HCT116 (cell line): ENCODE measurements around the gene TTYH2. TPM values are rescaled to one million over a fixed set of nuclear protein-coding genes. Genes with fewer than 3 reads are reported as not detected.

Experiments
- ATAC-seq: fragments of 200-7000 bp; cut with Tn5 transposase; 2 replicates; pipeline ENCODE4 v1.9.1; 2020; ENCODE audit warnings: mild to moderate bottlenecking, moderate library complexity
- BruUV-seq: library from RNA; stranded (reverse); fragments of 400-500 nt; replicated peaks from 2 replicates; lab custom pipeline; 2021; lab: Mats Ljungman, UMichigan
- CTCF ChIA-PET: fragments of 300-600 bp; sonication (Branson Sonifier 250); formaldehyde crosslinking; loops from one replicate; lab custom pipeline; 2021; ENCODE audit warnings: antibody characterized with exemption; lab: Charles Lee
- POLR2A ChIA-PET: fragments of 300-600, 350-600 bp; sonication (Branson Sonifier 250); formaldehyde crosslinking; loops from one replicate; lab custom pipeline; 2021; ENCODE audit warnings: antibody characterized with exemption; lab: Charles Lee
- RAD21 ChIA-PET, 2 experiments: fragments of 300-600 bp; sonication (Branson Sonifier 250); formaldehyde crosslinking; loops; one replicate each; lab custom pipeline; 2023; ENCODE audit warnings: low total read pairs in 2 of 2; ENCODE audit not compliant: uncharacterized antibody in 2 of 2, unreplicated experiment in 2 of 2, low non-redundant PET in 1 of 2; lab: Charles Lee
- DNase-seq: peaks from one replicate; pipeline ENCODE4 v3.0.0-alpha.2; 2010; ENCODE audit warnings: low read depth, low spot score
- H2AFZ ChIP-seq: fragments of 200-600 bp; shearing (Covaris generic), sonication (generic); 2 replicates; pipeline ENCODE4 v1.6.1; 2017; ENCODE audit warnings: low read depth, mixed run types, mixed read lengths, antibody characterized with exemption, low read length; ENCODE audit not compliant: poor library complexity, severe bottlenecking
- H3K27ac ChIP-seq: 2 replicates; pipeline ENCODE4 v1.5.1; 2012; ENCODE audit warnings: low read depth, low read length
- H3K27me3 ChIP-seq: fragments of 200-600 bp; sonication (generic); 2 replicates; pipeline ENCODE4 v1.6.1; 2016; ENCODE audit warnings: mixed run types, low read length, mixed read lengths; ENCODE audit not compliant: insufficient read depth
- H3K36me3 ChIP-seq, 2 experiments: fragments of 200-500 bp in 1 of 2; fragments of 200-600 bp in 1 of 2; sonication (Bioruptor generic) in 1 of 2; sonication (generic) in 1 of 2; 2 replicates each; pipeline versions ENCODE4 v1.5.1 to v1.6.1; 2014 to 2016; ENCODE audit warnings: low read length in 2 of 2, inconsistent platforms in 1 of 2, mixed read lengths in 1 of 2, mixed run types in 1 of 2; ENCODE audit not compliant: insufficient read depth in 2 of 2, control insufficient read depth in 1 of 2
- H3K4me1 ChIP-seq, 2 experiments: fragments of 200-600 bp in 1 of 2; sonication (generic) in 1 of 2; 2 replicates each; pipeline versions ENCODE4 v1.5.1 to v1.6.1; 2012 to 2017; ENCODE audit warnings: low read length in 2 of 2, inconsistent platforms in 1 of 2, mild to moderate bottlenecking in 1 of 2, mixed read lengths in 1 of 2, mixed run types in 1 of 2, moderate library complexity in 1 of 2; ENCODE audit not compliant: insufficient read depth in 2 of 2, control insufficient read depth in 1 of 2
- H3K4me2 ChIP-seq: fragments of 200-600 bp; sonication (generic); 2 replicates; pipeline ENCODE4 v1.6.1; 2017; ENCODE audit warnings: mixed run types, low read length, mixed read lengths
- H3K4me3 ChIP-seq, 2 experiments: fragments of 200-600 bp in 1 of 2; sonication (generic) in 1 of 2; replicated peaks in 1 of 2; 2 replicates each; pipeline ENCODE4 v1.5.1; 2011 to 2016; ENCODE audit warnings: low read length in 2 of 2, control low read depth in 1 of 2, low read depth in 1 of 2, mild to moderate bottlenecking in 1 of 2, mixed read lengths in 1 of 2, mixed run types in 1 of 2
- H3K79me2 ChIP-seq: fragments of 200-600 bp; sonication (generic); 2 replicates; pipeline ENCODE4 v1.6.1; 2017; ENCODE audit warnings: mild to moderate bottlenecking, mixed run types, low read length, moderate library complexity, mixed read lengths; ENCODE audit not compliant: insufficient read depth
- H3K9ac ChIP-seq: fragments of 200-600 bp; sonication (generic); 2 replicates; pipeline ENCODE4 v1.6.1; 2016; ENCODE audit warnings: low read length, mixed read lengths
- H3K9me2 ChIP-seq: fragments of 200-600 bp; sonication (generic), shearing (Covaris generic); 2 replicates; pipeline ENCODE4 v1.6.1; 2017; ENCODE audit warnings: mixed run types, mild to moderate bottlenecking, moderate library complexity; ENCODE audit not compliant: insufficient read depth
- H3K9me3 ChIP-seq, 2 experiments: fragments of 200-500 bp in 1 of 2; fragments of 200-600 bp in 1 of 2; sonication (Bioruptor generic) in 1 of 2; sonication (generic) in 1 of 2; 2 replicates each; pipeline ENCODE4 v1.6.1; 2014 to 2017; ENCODE audit warnings: low read length in 2 of 2, mixed read lengths in 2 of 2, inconsistent platforms in 1 of 2, low read depth in 1 of 2, mild to moderate bottlenecking in 1 of 2, mixed run types in 1 of 2, moderate library complexity in 1 of 2; ENCODE audit not compliant: control insufficient read depth in 1 of 2, insufficient read depth in 1 of 2
- H4K20me1 ChIP-seq: fragments of 200-600 bp; sonication (generic), shearing (Covaris generic); 2 replicates; pipeline ENCODE4 v1.6.1; 2017; ENCODE audit warnings: mixed run types, mild to moderate bottlenecking, moderate library complexity; ENCODE audit not compliant: insufficient read depth
- CEBPB ChIP-seq: IDR thresholded peaks from 2 replicates; pipeline ENCODE4 v1.6.1; 2012; ENCODE audit warnings: low read depth
- ELF1 ChIP-seq: IDR thresholded peaks from 2 replicates; pipeline ENCODE4 v1.6.1; 2012; ENCODE audit warnings: low read depth, borderline replicate concordance
- EZH2phosphoT487 ChIP-seq: fragments of 200-600 bp; IDR thresholded peaks from 2 replicates; pipeline ENCODE4 v1.6.1; 2018; ENCODE audit warnings: antibody characterized with exemption, borderline replicate concordance
- FOSL1 ChIP-seq: IDR thresholded peaks from 2 replicates; pipeline ENCODE4 v1.6.1; 2012; ENCODE audit warnings: low read depth
- JUND ChIP-seq: IDR thresholded peaks from 2 replicates; pipeline ENCODE4 v1.6.1; 2012
- MAX ChIP-seq: IDR thresholded peaks from 2 replicates; pipeline ENCODE4 v1.6.1; 2012
- POLR2A ChIP-seq: IDR thresholded peaks from 2 replicates; pipeline ENCODE4 v1.7.0; 2011; ENCODE audit warnings: borderline replicate concordance; ENCODE audit not compliant: insufficient read depth, insufficient read length; ENCODE audit errors: extremely low read depth
- REST ChIP-seq: IDR thresholded peaks from 2 replicates; pipeline ENCODE4 v1.6.1; 2012; ENCODE audit warnings: low read depth
- SP1 ChIP-seq: IDR thresholded peaks from 2 replicates; pipeline ENCODE4 v1.6.1; 2012; ENCODE audit warnings: low read depth
- TCF7L2 ChIP-seq: IDR thresholded peaks from 2 replicates; pipeline ENCODE4 v1.7.0; 2011; ENCODE audit warnings: borderline replicate concordance, inconsistent platforms; ENCODE audit not compliant: insufficient read depth, insufficient read length; ENCODE audit errors: extremely low read depth
- YY1 ChIP-seq: IDR thresholded peaks from 2 replicates; pipeline ENCODE4 v1.6.1; 2011; ENCODE audit warnings: low read length, low read depth, moderate library complexity, mild to moderate bottlenecking; ENCODE audit not compliant: insufficient replicate concordance; ENCODE audit errors: extremely low read depth
- ZBTB33 ChIP-seq: IDR thresholded peaks from 2 replicates; pipeline ENCODE4 v1.6.1; 2011; ENCODE audit warnings: mild to moderate bottlenecking, low read length, moderate library complexity; ENCODE audit not compliant: insufficient replicate concordance; ENCODE audit errors: extremely low read depth
- ZNF274 ChIP-seq: fragments of 200-500 bp; sonication (Bioruptor generic); IDR thresholded peaks from 2 replicates; pipeline ENCODE4 v1.6.1; 2014; ENCODE audit warnings: mild to moderate bottlenecking, low read depth, low read length, inconsistent platforms
- intact Hi-C: fragments of 100-400 bp; cut with micrococcal nuclease; formaldehyde crosslinking; loops from 2 replicates; pipeline ENCODE4 v1.10.0; 2022
- total RNA-seq: library from RNA; stranded (reverse); gene quantifications from one replicate; pipeline ENCODE4 v1.2.1, GENCODE V29; 2021; ENCODE audit not compliant: unreplicated experiment

TTYH2 gene
- total RNA-seq, 1 experiment from 2014 or later = 10.8 TPM

GRCh38 chr17:74165797-74166365 lies 47.5 kb upstream of the TTYH2 start (continued):
- TF ChIP-seq MAX (no peak), JUND (no peak), TCF7L2 (no peak), EZH2phosphoT487 (no peak), SP1 (no peak), ELF1 (no peak), ZBTB33 (no peak)
- TF ChIP-seq, all 23 proteins: peak for 0

- intact Hi-C loops = loop anchor here (10.0 kb wide), 1 partner anchor 916 kb away; no protein-coding TSS in a partner anchor
- H3K4me3 ChIP-seq = no peak overlapping the region
- ChIA-PET CTCF (no interaction called here), POLR2A (no interaction called here), RAD21 (no interaction called here)
- BruUV-seq = no TSS peak
- no peak for ATAC-seq
- peaks cover 24% of the 10 kb centered on the region for H3K27me3 ChIP-seq
- DNase-seq = no peak
- H3K9me2 ChIP-seq = no peaks in the 10 kb centered on the region
- H3K4me2 ChIP-seq = no peak overlapping the region
- no peak overlapping the region for H3K9ac ChIP-seq
- H3K79me2 ChIP-seq = no peaks in the 10 kb centered on the region
- no peaks in the 10 kb centered on the region for H4K20me1 ChIP-seq
- TF ChIP-seq REST (no peak), TCF7L2 (no peak), CEBPB (no peak), JUND (no peak), ELF1 (no peak), ZNF274 (no peak), FOSL1 (no peak), EZH2phosphoT487 (no peak), YY1 (no peak), SP1 (no peak), POLR2A (no peak)
- no peaks in the 10 kb centered on the region for H3K36me3 ChIP-seq
- no peaks in the 10 kb centered on the region for H3K9me3 ChIP-seq
- H3K27ac ChIP-seq = no peak overlapping the region
- H2AFZ ChIP-seq = no peak overlapping the region
- no peaks in the 10 kb centered on the region for H3K4me1 ChIP-seq
These were observed 42.4 kb upstream of the TTYH2 start for GRCh38 chr17:74170924-74171323.
